ENCODE results near the gene C22orf23.

Gene C22orf23

GRCh38 chr22:37970864-37971263, 17.5 kb upstream of the C22orf23 start:
- TF ChIP-seq EZH2phosphoT487 (IDR thresholded peaks at IDR 0.05; ENCODE audit: low read depth), result no peak

GRCh38 chr22:37968452-37969251, 15.3 kb upstream of the C22orf23 start:
- Histone ChIP-seq H3K4me3 (ENCODE audit: low read length) (no peak overlapping the region), H3K27ac (ENCODE audit: low read length) (no peak overlapping the region), H3K36me3 (replicated peaks; ENCODE audit: low read depth, low read length) (peaks cover 44% of the 10 kb centered on the region), H3K4me2 (ENCODE audit: low read length) (no peak overlapping the region), H3K4me1 (ENCODE audit: low read length) (peaks cover 12% of the 10 kb centered on the region), H2AFZ (ENCODE audit: low read depth, low read length) (no peak overlapping the region), H4K20me1 (ENCODE audit: insufficient read depth, low read length) (no peaks in the 10 kb centered on the region), H3K9ac (ENCODE audit: low read length) (no peak overlapping the region), H3K27me3 (ENCODE audit: low read depth, low read length) (no peaks in the 10 kb centered on the region), H3K79me2 (ENCODE audit: low read length) (no peaks in the 10 kb centered on the region), H3K9me3 (ENCODE audit: insufficient read depth, low read length) (no peaks in the 10 kb centered on the region)
- TF ChIP-seq EZH2phosphoT487 (IDR thresholded peaks at IDR 0.05; ENCODE audit: low read depth), result no peak
- no peak for TF ChIP-seq CTCF (IDR thresholded peaks at IDR 0.05; ENCODE audit: low read depth, low read length)

More at GRCh38 chr22:37970864-37971263, 17.5 kb upstream of the C22orf23 start:
- Histone ChIP-seq H3K36me3 (replicated peaks; ENCODE audit: low read depth, low read length) (peaks cover 38% of the 10 kb centered on the region), H3K4me1 (ENCODE audit: low read length) (peaks cover 12% of the 10 kb centered on the region), H3K4me3 (ENCODE audit: low read length) (no peak overlapping the region), H3K4me2 (ENCODE audit: low read length) (no peak overlapping the region), H3K27ac (ENCODE audit: low read length) (no peak overlapping the region), H3K27me3 (ENCODE audit: low read depth, low read length) (no peaks in the 10 kb centered on the region), H3K79me2 (ENCODE audit: low read length) (no peaks in the 10 kb centered on the region), H2AFZ (ENCODE audit: low read depth, low read length) (no peak overlapping the region), H4K20me1 (ENCODE audit: insufficient read depth, low read length) (no peaks in the 10 kb centered on the region), H3K9ac (ENCODE audit: low read length) (no peak overlapping the region), H3K9me3 (ENCODE audit: insufficient read depth, low read length) (no peaks in the 10 kb centered on the region)

- peaks cover 47% of the 10 kb centered on the region for H3K36me3 ChIP-seq (replicated peaks; ENCODE audit: low read depth, low read length)
Observed at GRCh38 chr22:37967637-37968451, 14.4 kb upstream of the C22orf23 start.

GRCh38 chr22:37967147-37967546, 13.7 kb upstream of the C22orf23 start:
- no peaks in the 10 kb centered on the region for H3K27me3 ChIP-seq (ENCODE audit: low read depth, low read length)
- H3K9ac ChIP-seq (ENCODE audit: low read length), result no peak overlapping the region
- H3K9me3 ChIP-seq (ENCODE audit: insufficient read depth, low read length), result no peaks in the 10 kb centered on the region
- H3K4me2 ChIP-seq (ENCODE audit: low read length), result no peak overlapping the region
- no peaks in the 10 kb centered on the region for H4K20me1 ChIP-seq (ENCODE audit: insufficient read depth, low read length)
- peaks cover 12% of the 10 kb centered on the region for H3K4me1 ChIP-seq (ENCODE audit: low read length)
- H2AFZ ChIP-seq (ENCODE audit: low read depth, low read length), result no peak overlapping the region
- peaks cover 50% of the 10 kb centered on the region for H3K36me3 ChIP-seq (replicated peaks; ENCODE audit: low read depth, low read length)
- no peak overlapping the region for H3K4me3 ChIP-seq (ENCODE audit: low read length)
- no peaks in the 10 kb centered on the region for H3K79me2 ChIP-seq (ENCODE audit: low read length)
- TF ChIP-seq CTCF (IDR thresholded peaks at IDR 0.05; ENCODE audit: low read depth, low read length) (no peak), EZH2phosphoT487 (IDR thresholded peaks at IDR 0.05; ENCODE audit: low read depth) (no peak)
- H3K27ac ChIP-seq (ENCODE audit: low read length), result no peak overlapping the region

More at GRCh38 chr22:37967637-37968451, 14.4 kb upstream of the C22orf23 start:
- Histone ChIP-seq H4K20me1 (ENCODE audit: insufficient read depth, low read length) (no peaks in the 10 kb centered on the region), H3K4me1 (ENCODE audit: low read length) (peaks cover 12% of the 10 kb centered on the region), H3K9me3 (ENCODE audit: insufficient read depth, low read length) (no peaks in the 10 kb centered on the region), H3K4me2 (ENCODE audit: low read length) (no peak overlapping the region), H3K27ac (ENCODE audit: low read length) (no peak overlapping the region), H3K27me3 (ENCODE audit: low read depth, low read length) (no peaks in the 10 kb centered on the region), H3K9ac (ENCODE audit: low read length) (no peak overlapping the region), H3K79me2 (ENCODE audit: low read length) (no peaks in the 10 kb centered on the region), H2AFZ (ENCODE audit: low read depth, low read length) (no peak overlapping the region), H3K4me3 (ENCODE audit: low read length) (no peak overlapping the region)
- TF ChIP-seq CTCF (IDR thresholded peaks at IDR 0.05; ENCODE audit: low read depth, low read length) (no peak), EZH2phosphoT487 (IDR thresholded peaks at IDR 0.05; ENCODE audit: low read depth) (no peak)
